Nephron progenitor cell (in vitro differentiated cells): Measurements from ENCODE around the gene ATXN10.

Experiments
- DNase-seq: peaks from one replicate; pipeline ENCODE4 v3.0.0; 2021
- H3K27ac Mint-ChIP-seq: 2 replicates; pipeline ENCODE4 v1.8.0; 2021; ENCODE audit warnings: mild to moderate bottlenecking, moderate library complexity, mixed read lengths
- H3K27me3 Mint-ChIP-seq: 2 replicates; pipeline ENCODE4 v1.8.0; 2021; ENCODE audit warnings: mild to moderate bottlenecking, low read depth, mixed read lengths; ENCODE audit not compliant: poor library complexity
- H3K36me3 Mint-ChIP-seq: 2 replicates; pipeline ENCODE4 v1.8.0; 2021; ENCODE audit warnings: low read depth, mixed read lengths
- H3K4me1 Mint-ChIP-seq: 2 replicates; pipeline ENCODE4 v1.8.0; 2021; ENCODE audit warnings: mixed read lengths
- H3K4me3 Mint-ChIP-seq: 2 replicates; pipeline ENCODE4 v1.8.0; 2021; ENCODE audit warnings: mild to moderate bottlenecking, moderate library complexity, mixed read lengths
- H3K9me3 Mint-ChIP-seq: 2 replicates; pipeline ENCODE4 v1.8.0; 2021; ENCODE audit warnings: mild to moderate bottlenecking, moderate library complexity, mixed read lengths
- TF ChIP-seq, protein P1 (sequence below): fragments of 200-600 bp; sonication (generic); IDR thresholded peaks from 2 replicates; pipeline ENCODE4 v1.5.0; 2021; ENCODE audit warnings: antibody characterized with exemption

The ATXN10 gene

DNA sequence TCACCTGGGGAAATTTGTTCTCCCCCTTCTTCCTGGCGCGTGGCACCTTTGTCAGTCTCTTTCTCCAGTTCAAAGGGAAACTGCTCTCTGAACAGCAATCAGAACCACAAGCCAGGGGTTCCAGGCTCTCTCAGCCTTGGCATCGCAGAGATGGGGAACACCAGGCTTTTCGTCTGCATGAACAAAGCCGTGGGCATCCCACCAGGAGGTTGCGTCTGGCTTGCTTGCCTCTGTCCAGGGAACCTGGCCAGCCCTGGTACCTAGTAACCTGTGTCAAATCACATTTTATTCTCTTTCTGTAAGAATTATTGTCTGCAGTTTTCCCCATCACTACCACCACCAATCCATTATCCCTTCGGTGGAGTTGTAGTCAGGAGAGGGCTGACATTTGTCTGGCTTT, 198.4 kb downstream of the ATXN10 start:
- Mint-ChIP-seq H3K36me3 (peaks cover 19% of the 10 kb centered on the region), H3K4me1 (peaks cover 15% of the 10 kb centered on the region), H3K9me3 (peaks cover 24% of the 10 kb centered on the region), H3K4me3 (no peak overlapping the region), H3K27ac (no peak overlapping the region), H3K27me3 (peaks cover 76% of the 10 kb centered on the region)
- no peak for DNase-seq
- TF ChIP-seq, protein P1, sequence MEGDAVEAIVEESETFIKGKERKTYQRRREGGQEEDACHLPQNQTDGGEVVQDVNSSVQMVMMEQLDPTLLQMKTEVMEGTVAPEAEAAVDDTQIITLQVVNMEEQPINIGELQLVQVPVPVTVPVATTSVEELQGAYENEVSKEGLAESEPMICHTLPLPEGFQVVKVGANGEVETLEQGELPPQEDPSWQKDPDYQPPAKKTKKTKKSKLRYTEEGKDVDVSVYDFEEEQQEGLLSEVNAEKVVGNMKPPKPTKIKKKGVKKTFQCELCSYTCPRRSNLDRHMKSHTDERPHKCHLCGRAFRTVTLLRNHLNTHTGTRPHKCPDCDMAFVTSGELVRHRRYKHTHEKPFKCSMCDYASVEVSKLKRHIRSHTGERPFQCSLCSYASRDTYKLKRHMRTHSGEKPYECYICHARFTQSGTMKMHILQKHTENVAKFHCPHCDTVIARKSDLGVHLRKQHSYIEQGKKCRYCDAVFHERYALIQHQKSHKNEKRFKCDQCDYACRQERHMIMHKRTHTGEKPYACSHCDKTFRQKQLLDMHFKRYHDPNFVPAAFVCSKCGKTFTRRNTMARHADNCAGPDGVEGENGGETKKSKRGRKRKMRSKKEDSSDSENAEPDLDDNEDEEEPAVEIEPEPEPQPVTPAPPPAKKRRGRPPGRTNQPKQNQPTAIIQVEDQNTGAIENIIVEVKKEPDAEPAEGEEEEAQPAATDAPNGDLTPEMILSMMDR, result no peak

DNA sequence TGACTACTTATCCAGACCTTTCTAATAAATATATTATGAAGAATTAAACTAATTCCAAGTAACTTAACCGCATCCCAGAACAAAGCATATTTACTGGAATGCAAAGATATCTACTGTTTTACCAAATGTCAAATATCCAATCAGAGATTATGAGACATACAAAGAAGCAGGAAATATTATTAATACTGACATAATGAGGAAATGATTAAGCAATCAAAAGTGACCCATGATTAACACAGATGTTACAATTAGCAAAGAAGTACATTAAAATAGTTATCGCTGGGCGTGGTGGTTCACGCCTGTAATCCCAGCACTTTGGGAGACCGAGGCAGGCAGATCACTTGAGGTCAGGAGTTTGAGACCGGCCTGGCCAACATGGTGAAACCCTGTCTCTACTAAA, 200.1 kb downstream of the ATXN10 start:
- DNase-seq, result no peak
- peaks cover 12% of the 10 kb centered on the region for H3K4me1 Mint-ChIP-seq
- peaks cover 77% of the 10 kb centered on the region for H3K27me3 Mint-ChIP-seq
- TF ChIP-seq, protein P1, result no peak
- no peak overlapping the region for H3K27ac Mint-ChIP-seq
- H3K9me3 Mint-ChIP-seq, result peaks cover 24% of the 10 kb centered on the region
- peaks cover 19% of the 10 kb centered on the region for H3K36me3 Mint-ChIP-seq
- no peak overlapping the region for H3K4me3 Mint-ChIP-seq

DNA sequence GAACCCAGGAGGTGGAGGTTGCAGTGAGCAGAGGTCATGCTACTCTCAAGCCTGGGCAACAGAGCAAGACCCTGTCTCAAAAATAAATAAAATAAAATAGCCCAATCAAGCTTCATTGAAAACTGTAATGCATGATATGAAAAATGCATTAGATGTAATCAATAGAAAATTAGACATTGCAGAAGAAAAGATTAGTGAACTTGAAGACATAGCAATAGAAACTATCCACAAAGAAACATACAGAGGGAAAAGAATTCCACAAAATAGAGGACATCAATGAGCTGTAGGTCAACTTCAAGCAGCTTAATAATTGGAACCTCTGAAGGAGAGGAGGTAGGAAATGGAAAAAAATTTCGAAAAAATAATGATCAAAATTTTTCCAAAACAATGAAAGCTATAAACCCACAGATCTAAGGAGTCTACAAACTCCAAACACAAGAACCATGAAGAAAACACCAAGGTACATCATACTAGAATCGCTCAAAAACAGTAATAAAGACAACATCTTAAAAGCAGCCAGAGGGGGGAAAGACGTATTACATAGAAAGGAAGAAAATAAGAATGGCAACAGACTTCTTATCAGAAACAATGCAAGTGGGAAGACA, 201.1 kb downstream of the ATXN10 start:
- peaks cover 19% of the 10 kb centered on the region for H3K36me3 Mint-ChIP-seq
- no peak overlapping the region for H3K4me3 Mint-ChIP-seq
- TF ChIP-seq, protein P1, result no peak
- no peak overlapping the region for H3K27ac Mint-ChIP-seq
- H3K4me1 Mint-ChIP-seq, result peaks cover 20% of the 10 kb centered on the region
- H3K27me3 Mint-ChIP-seq, result peaks cover 77% of the 10 kb centered on the region
- no peak for DNase-seq
- peaks cover 24% of the 10 kb centered on the region for H3K9me3 Mint-ChIP-seq

DNA sequence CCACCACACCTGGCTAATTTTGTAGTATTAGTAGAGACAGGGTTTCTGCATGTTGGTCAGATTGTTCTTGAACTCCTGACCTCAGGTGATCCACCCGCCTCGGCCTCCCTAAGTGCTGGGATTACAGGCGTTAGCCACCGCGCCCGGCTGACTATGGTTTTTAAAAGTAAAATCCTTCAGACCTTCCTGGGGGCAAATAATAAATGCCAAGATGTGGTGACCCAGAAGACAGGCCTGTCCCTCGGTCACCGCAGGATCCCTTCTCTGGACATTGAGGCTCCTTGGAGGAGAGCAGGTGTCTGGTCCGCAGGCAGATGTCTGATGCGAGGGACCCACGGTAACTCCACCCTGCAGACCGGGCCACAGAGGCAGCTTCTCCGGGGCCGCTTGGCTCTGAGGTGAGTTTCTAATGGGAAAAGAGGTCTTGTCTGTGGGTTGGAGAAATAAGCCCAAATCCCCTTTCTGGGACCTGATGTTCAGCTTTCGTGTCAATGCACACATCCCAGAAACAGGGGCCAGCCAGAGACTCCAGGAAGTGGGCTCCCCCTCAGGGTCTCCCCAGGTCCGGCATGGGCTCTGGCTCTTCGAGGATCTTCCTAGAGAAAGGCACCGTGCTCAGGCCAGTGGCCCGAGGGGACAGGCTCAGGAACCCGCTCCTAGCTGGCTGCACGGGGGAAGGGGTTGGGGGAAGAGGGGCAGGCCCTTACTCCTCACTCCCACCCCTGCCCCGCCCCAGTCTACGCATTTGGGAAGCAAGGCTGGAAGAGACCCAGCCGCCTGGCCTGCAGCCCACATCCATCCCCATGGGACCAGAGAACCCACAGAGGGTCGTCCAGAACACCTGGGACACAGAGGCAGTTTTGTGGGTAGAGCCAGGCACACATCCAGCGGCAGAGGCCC, 204.8 kb downstream of the ATXN10 start:
- no peak for DNase-seq
- peaks cover 12% of the 10 kb centered on the region for H3K36me3 Mint-ChIP-seq
- H3K27me3 Mint-ChIP-seq, result peaks cover 78% of the 10 kb centered on the region
- peaks cover 20% of the 10 kb centered on the region for H3K9me3 Mint-ChIP-seq
- TF ChIP-seq, protein P1, result no peak
- H3K4me1 Mint-ChIP-seq, result peaks cover 34% of the 10 kb centered on the region
- H3K4me3 Mint-ChIP-seq, result no peak overlapping the region
- H3K27ac Mint-ChIP-seq, result no peak overlapping the region

DNA sequence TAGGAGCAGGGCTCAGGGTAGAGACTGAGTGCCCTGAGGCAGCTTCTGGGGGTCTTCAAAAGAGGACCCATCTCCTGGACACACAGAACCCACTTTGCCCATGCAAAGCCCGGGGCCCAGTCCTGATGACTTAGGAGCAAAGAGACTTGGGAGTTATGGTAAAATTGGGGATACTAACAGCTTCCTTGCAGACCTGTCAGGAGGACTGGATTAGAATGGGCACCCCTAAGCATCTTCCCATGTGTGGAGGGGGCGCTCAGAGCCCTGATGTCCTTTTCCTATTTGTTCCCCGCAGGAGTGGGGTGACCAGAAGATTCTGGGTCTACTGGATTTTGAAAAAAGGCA, 205.4 kb downstream of the ATXN10 start:
- Mint-ChIP-seq H3K27me3 (peaks cover 84% of the 10 kb centered on the region), H3K36me3 (peaks cover 12% of the 10 kb centered on the region), H3K9me3 (peaks cover 20% of the 10 kb centered on the region), H3K27ac (no peak overlapping the region), H3K4me1 (peaks cover 34% of the 10 kb centered on the region), H3K4me3 (no peak overlapping the region)
- TF ChIP-seq, protein P1, result no peak
- no peak for DNase-seq
